Naive thymus-derived CD4-positive, alpha-beta T cell (primary cell): ENCODE data around the gene KLHL42. TPM values are rescaled to one million over a fixed set of nuclear protein-coding genes. Genes with fewer than 3 reads are reported as not detected.
A peak's percentile ranks its signal among the peaks of the same experiment; 100 is the strongest.

Experiments used
- ATAC-seq: fragments of 150-1000 bp; cut with Tn5 transposase; 2 replicates; pipeline ENCODE4 v1.10.0; 2021; ENCODE audit warnings: mild to moderate bottlenecking, moderate library complexity
- CTCF ChIA-PET: fragments of 350-600 bp; sonication (Branson Sonifier 250); formaldehyde crosslinking; loops from one replicate; lab custom pipeline; 2021; ENCODE audit warnings: antibody characterized with exemption; lab: Charles Lee
- POLR2A ChIA-PET: fragments of 350-600 bp; sonication (Branson Sonifier 250); formaldehyde crosslinking; loops from one replicate; lab custom pipeline; 2021; ENCODE audit warnings: antibody characterized with exemption, inconsistent platforms; lab: Charles Lee
- DNase-seq, 9 donors: peaks; one replicate each; pipeline versions ENCODE4 v3.0.0 to v3.0.0-alpha.2; 2020 to 2022; ENCODE audit warnings: mixed read lengths in 1 of 9
- H3K27ac ChIP-seq: one replicate; pipeline ENCODE4 v1.7.0; 2013; ENCODE audit warnings: mild to moderate bottlenecking, low read depth, low read length, moderate library complexity
- H3K27me3 ChIP-seq, 2 donors: one replicate each; pipeline ENCODE4 v1.7.0; 2013; ENCODE audit warnings: low read length in 2 of 2, mild to moderate bottlenecking in 2 of 2, moderate library complexity in 2 of 2; ENCODE audit not compliant: control insufficient read depth in 2 of 2, insufficient read depth in 2 of 2
- H3K36me3 ChIP-seq, 3 experiments: 1 replicate in 2 of 3; 2 replicates in 1 of 3; pipeline ENCODE4 v1.7.0; 2013; ENCODE audit warnings: low read length in 3 of 3, mild to moderate bottlenecking in 3 of 3, moderate library complexity in 1 of 3; ENCODE audit not compliant: insufficient read depth in 3 of 3, control insufficient read depth in 2 of 3
- H3K4me1 ChIP-seq, 2 donors: one replicate each; pipeline ENCODE4 v1.7.0; 2013; ENCODE audit warnings: low read length in 2 of 2, mild to moderate bottlenecking in 2 of 2, moderate library complexity in 1 of 2; ENCODE audit not compliant: control insufficient read depth in 2 of 2, insufficient read depth in 2 of 2
- H3K4me3 ChIP-seq: 2 replicates; pipeline ENCODE4 v1.7.0; 2013; ENCODE audit warnings: mild to moderate bottlenecking, low read length
- H3K9me3 ChIP-seq, 3 experiments: 1 replicate in 2 of 3; 2 replicates in 1 of 3; pipeline ENCODE4 v1.7.0; 2013; ENCODE audit warnings: low read length in 3 of 3; ENCODE audit not compliant: control insufficient read depth in 2 of 3
- H3K27ac Mint-ChIP-seq, 9 donors: one replicate each; pipeline ENCODE4 v1.8.0; 2020 to 2022; ENCODE audit warnings: mixed read lengths in 9 of 9, mild to moderate bottlenecking in 8 of 9, moderate library complexity in 5 of 9, inconsistent platforms in 2 of 9
- H3K27me3 Mint-ChIP-seq, 5 donors: one replicate each; pipeline ENCODE4 v1.8.0; 2021 to 2022; ENCODE audit warnings: mixed read lengths in 5 of 5, mild to moderate bottlenecking in 1 of 5
- H3K36me3 Mint-ChIP-seq, 5 donors: one replicate each; pipeline ENCODE4 v1.8.0; 2020 to 2022; ENCODE audit warnings: mixed read lengths in 5 of 5, mild to moderate bottlenecking in 3 of 5, inconsistent platforms in 1 of 5
- H3K4me1 Mint-ChIP-seq, 7 donors: one replicate each; pipeline ENCODE4 v1.8.0; 2020 to 2022; ENCODE audit warnings: mixed read lengths in 7 of 7, mild to moderate bottlenecking in 3 of 7, inconsistent platforms in 1 of 7
- H3K4me3 Mint-ChIP-seq, 10 donors: one replicate each; pipeline ENCODE4 v1.8.0; 2020 to 2022; ENCODE audit warnings: mild to moderate bottlenecking in 10 of 10, mixed read lengths in 10 of 10, moderate library complexity in 6 of 10, inconsistent platforms in 2 of 10
- H3K9me3 Mint-ChIP-seq, 11 donors: one replicate each; pipeline ENCODE4 v1.8.0; 2020 to 2022; ENCODE audit warnings: mixed read lengths in 11 of 11, mild to moderate bottlenecking in 4 of 11, inconsistent platforms in 1 of 11, moderate library complexity in 1 of 11
- intact Hi-C, 2 donors: fragments of 100-400 bp; cut with micrococcal nuclease; formaldehyde crosslinking; loops; one replicate each; pipeline ENCODE4 v1.15.1; 2023
- polyA plus RNA-seq, 2 donors: library from polyadenylated mRNA; unstranded; fragments of 300-500 nt; fragmentation: Illumina TruSeq; gene quantifications; one replicate each; pipeline ENCODE4 v1.2.3, GENCODE V29; 2021
- total RNA-seq, 6 experiments: library from RNA in 5 of 6; stranded (reverse) in 5 of 6; gene quantifications; 1 replicate in 5 of 6; 2 replicates in 1 of 6; pipeline ENCODE4 v1.2.3 and lab custom pipeline; 2021 to 2026

KLHL42 gene
- total and polyA plus RNA-seq, 7 experiments from 2014 or later, result 9.6 to 27.0 (median 16.9) TPM

DNA sequence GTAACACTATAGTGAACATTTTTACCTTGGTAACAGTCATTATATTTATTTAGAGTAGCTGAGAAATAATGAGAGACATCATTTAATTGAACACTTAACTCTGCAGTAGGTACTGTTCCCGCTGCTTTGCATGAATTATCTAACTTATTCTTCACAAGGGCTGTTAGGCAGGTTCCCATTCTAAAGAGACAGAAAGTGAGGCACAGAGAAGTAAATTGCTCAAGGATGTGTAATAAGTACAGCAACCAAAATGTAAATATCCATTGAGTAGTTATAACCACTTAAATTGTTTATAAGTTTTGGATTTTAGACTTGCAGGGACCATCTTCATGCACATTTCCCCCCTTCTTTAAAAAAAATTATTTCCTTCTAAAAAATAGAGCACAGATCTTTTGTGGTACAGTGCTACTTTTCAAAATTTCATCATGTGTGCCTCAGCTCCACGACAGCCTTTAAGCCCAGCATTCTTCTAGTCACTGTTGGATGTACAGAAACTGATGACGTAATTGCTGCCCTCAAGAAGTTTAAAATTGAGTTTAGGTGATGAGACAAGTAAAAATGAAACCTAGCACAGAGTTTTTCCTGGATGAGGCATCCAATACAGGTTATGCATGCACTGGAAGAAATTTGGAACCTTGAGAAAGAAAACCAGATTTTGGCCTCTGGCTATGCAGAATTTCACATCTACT lies 6.0 kb downstream of the KLHL42 start:
- peaks cover 4 to 5% of the 10 kb centered on the region in 2 donors for H3K4me1 ChIP-seq
- ChIA-PET POLR2A (interaction anchor here (0.8 kb wide), 1 partner anchor 13 kb away, joined by 3 read pairs; no protein-coding TSS in a partner anchor), CTCF (interaction anchor here (0.7 kb wide), 1 partner anchor 53 kb away, joined by 3 read pairs; no protein-coding TSS in a partner anchor)
- peaks cover 0 to 5% (median 0%) of the 10 kb centered on the region in 3 experiments for H3K36me3 ChIP-seq
- intact Hi-C loops, result loop anchor here (10.0 kb wide), 2 partner anchors 261 to 761 kb away; partner anchors contain the start of genes MED21 (in 1 of the 2) and PPFIBP1 (in 1 of the 2)
- peaks cover 0 to 28% (median 13%) of the 10 kb centered on the region in 5 donors for H3K36me3 Mint-ChIP-seq
- DNase-seq, result no peak
- no peak overlapping the region for H3K4me3 ChIP-seq
- H3K27ac Mint-ChIP-seq, result no peak overlapping the region
- H3K9me3 ChIP-seq, result no peaks in the 10 kb centered on the region
- H3K4me3 Mint-ChIP-seq, result peak overlapping the region in 3 of 10 donors; percentile 15 to 27 (median 18)
- H3K27me3 Mint-ChIP-seq, result no peaks in the 10 kb centered on the region
- H3K9me3 Mint-ChIP-seq, result no peaks in the 10 kb centered on the region
- H3K27me3 ChIP-seq, result no peaks in the 10 kb centered on the region
- peaks cover 23 to 74% (median 65%) of the 10 kb centered on the region in 7 donors for H3K4me1 Mint-ChIP-seq
- ATAC-seq, result no peak
- no peak overlapping the region for H3K27ac ChIP-seq

DNA sequence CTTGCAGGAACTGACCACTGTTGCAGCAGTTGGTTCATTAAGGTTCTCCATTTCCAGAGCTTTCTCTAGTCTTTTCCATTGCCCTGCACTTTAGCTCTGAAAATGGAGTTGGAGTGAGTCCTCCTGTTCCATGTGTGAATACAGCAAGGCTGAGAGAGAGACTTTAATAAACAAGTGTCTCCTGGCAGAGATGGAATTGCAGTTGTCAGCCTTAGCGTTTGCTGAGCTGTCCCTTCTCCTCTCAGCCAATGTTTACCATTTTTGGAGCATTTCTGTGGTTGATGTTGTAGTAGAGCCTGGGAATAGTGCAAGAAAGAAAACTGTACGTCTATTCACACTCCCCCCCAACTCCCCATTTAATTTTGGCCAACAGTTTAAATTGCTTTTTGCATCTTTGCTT lies 7.5 kb downstream of the KLHL42 start:
- H3K27me3 ChIP-seq, result no peaks in the 10 kb centered on the region
- intact Hi-C loops, result loop anchor here (10.0 kb wide), 2 partner anchors 263 to 763 kb away; partner anchors contain the start of genes MED21 (in 1 of the 2) and PPFIBP1 (in 1 of the 2)
- no peaks in the 10 kb centered on the region for H3K4me1 ChIP-seq
- H3K4me3 ChIP-seq, result no peak overlapping the region
- Mint-ChIP-seq H3K4me3 (no peak overlapping the region), H3K27me3 (no peaks in the 10 kb centered on the region), H3K27ac (peak overlapping the region in 1 of 9 donors; percentile 16), H3K36me3 (peaks cover 5 to 29% (median 17%) of the 10 kb centered on the region in 5 donors), H3K9me3 (no peaks in the 10 kb centered on the region), H3K4me1 (peaks cover 14 to 66% (median 50%) of the 10 kb centered on the region in 7 donors)
- H3K36me3 ChIP-seq, result peaks cover 0 to 7% (median 5%) of the 10 kb centered on the region in 3 experiments
- CTCF ChIA-PET, result interaction anchor here (0.9 kb wide), 1 partner anchor 18 kb away, joined by 5 read pairs; no protein-coding TSS in a partner anchor
- no peak for ATAC-seq
- POLR2A ChIA-PET, result interaction anchor here (1.3 to 1.7 kb wide), 2 partner anchors 8 to 12 kb away, joined by 3 to 6 read pairs; no protein-coding TSS in a partner anchor
- H3K9me3 ChIP-seq, result no peaks in the 10 kb centered on the region
- H3K27ac ChIP-seq, result no peak overlapping the region
- no peak for DNase-seq

DNA sequence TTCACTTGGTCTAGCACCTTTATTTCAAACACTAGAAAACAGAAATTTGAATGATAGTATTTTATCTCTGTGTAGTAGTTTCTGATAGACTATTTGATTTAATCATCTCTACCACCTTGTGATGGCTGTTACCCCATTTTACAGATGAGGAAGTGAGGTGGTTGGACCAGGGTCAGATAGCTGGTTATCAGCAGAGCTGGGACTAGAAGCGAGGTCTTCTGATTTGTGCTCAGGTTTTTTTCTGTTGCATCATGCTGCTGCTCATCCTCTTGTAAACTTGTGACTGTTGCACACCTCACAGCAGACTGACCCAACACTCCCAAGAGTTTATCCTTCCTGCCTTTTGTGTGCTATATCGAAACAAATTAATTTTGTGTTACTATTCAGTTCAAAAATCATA lies 10.1 kb downstream of the KLHL42 start:
- no peaks in the 10 kb centered on the region for H3K4me1 ChIP-seq
- no peak overlapping the region for H3K27ac ChIP-seq
- DNase-seq (no peak), ATAC-seq (no peak)
- H3K4me3 ChIP-seq, result no peak overlapping the region
- no peaks in the 10 kb centered on the region for H3K9me3 Mint-ChIP-seq
- H3K27me3 Mint-ChIP-seq, result no peaks in the 10 kb centered on the region
- no peak overlapping the region for H3K27ac Mint-ChIP-seq
- H3K4me3 Mint-ChIP-seq, result no peak overlapping the region
- no peaks in the 10 kb centered on the region for H3K9me3 ChIP-seq
- peaks cover 7 to 53% (median 30%) of the 10 kb centered on the region in 7 donors for H3K4me1 Mint-ChIP-seq
- intact Hi-C loops, result no loop called here
- H3K36me3 Mint-ChIP-seq, result peaks cover 5 to 40% (median 16%) of the 10 kb centered on the region in 5 donors
- ChIA-PET CTCF (interaction anchor here (1.1 kb wide), 1 partner anchor 31 kb away, joined by 4 read pairs; no protein-coding TSS in a partner anchor), POLR2A (interaction anchor here (0.6 to 1.2 kb wide), 4 partner anchors 10 to 17 kb away, joined by 3 to 5 read pairs (median 4); partner anchors contain the start of genes KLHL42 and MANSC4)
- no peaks in the 10 kb centered on the region for H3K27me3 ChIP-seq
- peaks cover 0 to 14% (median 8%) of the 10 kb centered on the region in 3 experiments for H3K36me3 ChIP-seq

DNA sequence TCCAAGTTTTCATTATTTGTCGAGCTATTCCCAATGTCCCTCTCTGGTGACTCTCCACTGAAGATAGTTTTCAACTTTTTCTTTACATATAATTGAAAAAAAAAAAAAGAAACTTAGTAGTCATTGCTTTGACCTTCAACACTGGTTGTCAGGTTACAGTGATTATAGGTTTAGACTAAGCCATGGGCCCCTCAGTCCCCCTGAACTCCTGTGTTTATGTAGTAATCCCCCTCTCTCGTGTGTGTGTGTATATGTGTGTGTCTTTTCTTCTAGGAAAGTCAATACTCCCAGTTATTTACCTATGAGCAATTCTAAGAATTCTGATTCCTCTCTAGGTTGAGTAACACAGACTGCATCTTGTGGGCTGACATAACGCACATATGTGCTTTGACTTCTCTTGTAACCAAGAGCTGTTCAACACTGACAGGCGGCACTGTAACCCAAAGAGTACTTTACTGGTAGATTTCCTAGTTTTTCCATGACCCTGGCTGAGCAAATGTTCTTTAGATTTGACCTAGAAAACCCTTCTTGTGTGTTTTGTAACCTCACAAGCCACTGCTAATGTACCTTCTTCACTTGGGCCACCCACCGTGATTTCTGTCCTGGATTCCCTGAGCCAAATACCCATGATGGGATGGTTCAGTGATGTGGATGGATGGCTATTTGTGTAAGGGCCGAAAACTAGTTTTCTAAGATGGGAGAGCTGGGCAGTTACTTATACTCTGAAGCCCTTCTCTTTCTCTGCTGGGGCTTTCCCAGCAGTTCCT lies 15.0 kb downstream of the KLHL42 start:
- Histone ChIP-seq H3K27ac (no peak overlapping the region), H3K9me3 (no peaks in the 10 kb centered on the region), H3K36me3 (peaks cover 0 to 34% (median 5%) of the 10 kb centered on the region in 3 experiments), H3K4me3 (no peak overlapping the region), H3K27me3 (no peaks in the 10 kb centered on the region), H3K4me1 (no peaks in the 10 kb centered on the region)
- Mint-ChIP-seq H3K4me3 (no peak overlapping the region), H3K27me3 (no peaks in the 10 kb centered on the region), H3K36me3 (peaks cover 13 to 54% (median 28%) of the 10 kb centered on the region in 5 donors), H3K4me1 (peaks cover 0 to 27% (median 5%) of the 10 kb centered on the region in 7 donors), H3K9me3 (peaks cover 0 to 1% (median 0%) of the 10 kb centered on the region in 11 donors), H3K27ac (peak overlapping the region in 8 of 9 donors; percentile 4 to 79 (median 50))
- ChIA-PET CTCF (interaction anchor here (0.7 kb wide), 1 partner anchor 66 kb away, joined by 3 read pairs; no protein-coding TSS in a partner anchor), POLR2A (interaction anchor here (1.2 kb wide), 1 partner anchor 15 kb away, joined by 5 read pairs; the partner anchor contains the start of genes KLHL42 and MANSC4)
- DNase-seq (no peak), ATAC-seq (no peak)
- intact Hi-C loops, result no loop called here

DNA sequence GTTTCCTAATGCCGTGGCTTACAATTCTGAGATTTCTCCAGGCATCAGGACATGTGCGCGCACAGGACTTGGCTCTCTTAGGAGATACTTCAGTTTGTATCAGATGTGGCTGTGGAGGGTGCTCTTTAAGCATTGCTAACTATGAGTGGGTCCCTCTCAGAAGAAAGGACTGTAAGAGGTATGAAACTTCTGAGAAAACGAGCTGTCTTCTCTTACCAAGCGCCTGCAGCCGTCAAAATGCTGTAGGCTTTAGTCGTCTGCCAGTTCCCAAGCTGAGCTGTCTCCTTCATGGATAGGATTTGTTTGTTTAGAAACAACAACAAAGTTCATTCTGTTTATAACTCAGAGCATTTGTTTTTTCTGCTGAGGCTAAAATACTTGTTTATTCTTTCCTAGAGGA lies 16.1 kb downstream of the KLHL42 start:
- POLR2A ChIA-PET, result no interaction called here
- peaks cover 0 to 34% (median 5%) of the 10 kb centered on the region in 3 experiments for H3K36me3 ChIP-seq

More for the DNA sequence above, 16.1 kb downstream of the KLHL42 start:
- no peak for ATAC-seq
- Mint-ChIP-seq H3K27me3 (no peaks in the 10 kb centered on the region), H3K9me3 (peaks cover 0 to 1% (median 0%) of the 10 kb centered on the region in 11 donors), H3K4me1 (peaks cover 8 to 34% (median 13%) of the 10 kb centered on the region in 7 donors), H3K36me3 (peaks cover 13 to 53% (median 29%) of the 10 kb centered on the region in 5 donors), H3K4me3 (no peak overlapping the region), H3K27ac (peak overlapping the region in 3 of 9 donors; percentile 32 to 38 (median 35))
- no peak for DNase-seq
- peaks cover 0 to 5% of the 10 kb centered on the region in 2 donors for H3K4me1 ChIP-seq
- H3K27me3 ChIP-seq, result no peaks in the 10 kb centered on the region
- no peak overlapping the region for H3K27ac ChIP-seq
- no peaks in the 10 kb centered on the region for H3K9me3 ChIP-seq
- CTCF ChIA-PET, result no interaction called here
- intact Hi-C loops, result no loop called here
- H3K4me3 ChIP-seq, result no peak overlapping the region
